ENCODE measurements around the gene KDM2B. TPM values are rescaled to one million over a fixed set of nuclear protein-coding genes. Genes with fewer than 3 reads are reported as not detected.

KDM2B gene
- total and polyA plus RNA-seq, 2 of the 8 experiments (the other 6 are each of a cell fraction or from before 2014, with no cell fraction given), result 111 to 162 TPM

DNA sequence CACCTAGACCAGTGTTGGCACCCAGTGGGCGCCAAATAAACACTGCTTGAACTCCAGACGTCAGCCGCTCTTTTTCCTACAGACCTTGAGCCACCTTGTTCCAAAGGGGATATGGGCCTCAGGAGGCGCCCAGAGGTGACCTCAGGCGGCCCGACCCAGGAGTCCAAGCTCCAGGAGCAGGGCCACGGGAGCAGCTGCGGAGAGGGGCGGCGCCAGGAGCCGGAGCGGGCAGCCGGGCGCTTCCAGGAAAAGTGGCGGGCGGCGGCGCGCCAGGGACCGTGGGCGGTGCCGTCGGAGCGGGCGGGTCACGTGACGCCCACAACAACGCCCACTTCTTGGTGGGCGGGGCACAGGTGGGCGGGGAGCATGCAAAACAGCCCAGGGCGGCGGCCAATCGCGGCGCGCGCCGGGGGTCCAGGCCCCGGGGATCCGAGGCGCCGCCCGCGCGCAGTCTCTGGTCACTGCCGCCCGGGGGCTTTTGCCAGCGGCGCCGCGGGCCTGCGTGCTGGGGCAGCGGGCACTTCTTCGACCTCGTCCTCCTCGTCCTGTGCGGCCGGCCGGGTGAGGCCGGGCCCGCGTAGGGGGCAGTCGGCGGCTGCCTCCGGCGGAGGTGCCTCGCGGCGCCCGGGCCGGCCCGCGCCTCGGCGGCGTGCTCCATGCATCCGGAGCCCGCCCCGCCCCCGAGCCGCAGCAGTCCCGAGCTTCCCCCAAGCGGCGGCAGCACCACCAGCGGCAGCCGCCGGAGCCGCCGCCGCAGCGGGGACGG, 45.4 kb upstream of the KDM2B start, which contains the start of gene ORAI1 (continued):
- TF ChIP-seq EP300 (IDR thresholded peaks at IDR 0.05; ENCODE audit: borderline replicate concordance in 1 of 2, low read depth in 2 of 2, low read length in 2 of 2) (peak; percentile 27 to 53; a peak in 1 of 3 replicates), NANOG (IDR thresholded peaks at IDR 0.05; ENCODE audit: insufficient read depth, low read depth, low read length, poor library complexity, severe bottlenecking) (peak; percentile 5), ATF3 (IDR thresholded peaks at IDR 0.05; ENCODE audit: insufficient read depth, low read depth, low read length) (peak; percentile 66; the same call in 1 of the 2 replicates), PHF8 (conservative IDR thresholded peaks at IDR 0.05; ENCODE audit: low read depth, low read length) (peak; percentile 53), RBBP5 (IDR thresholded peaks at IDR 0.05; ENCODE audit: borderline replicate concordance, low read depth, low read length) (no peak), MAX (IDR thresholded peaks at IDR 0.05) (peak; percentile 48), SIN3A (conservative IDR thresholded peaks at IDR 0.05 in 1 of 2, IDR thresholded peaks at IDR 0.05 in 1 of 2; ENCODE audit: low read depth in 1 of 2, low read length in 2 of 2) (peak in 1 of 2 experiments; percentile 36; a peak in 2 of 4 replicates), HDAC2 (IDR thresholded peaks at IDR 0.05; ENCODE audit: borderline replicate concordance in 1 of 2, low read depth in 2 of 2, low read length in 2 of 2) (peak in 1 of 2 experiments; percentile 63; a peak in 1 of 4 replicates), SP1 (IDR thresholded peaks at IDR 0.05; ENCODE audit: low read depth, low read length) (0 out of 2 replicates have a peak, but pooled peaks have one; percentile 34), CHD2 (IDR thresholded peaks at IDR 0.05; ENCODE audit: low read length) (no peak), EGR1 (IDR thresholded peaks at IDR 0.05; ENCODE audit: borderline replicate concordance, low read depth, low read length) (peak; percentile 88), HDAC6 (IDR thresholded peaks at IDR 0.05; ENCODE audit: low read depth, low read length) (no peak), POLR2A (IDR thresholded peaks at IDR 0.05; ENCODE audit: control extremely low read depth in 1 of 2, low read depth in 2 of 2, low read length in 2 of 2) (peak; percentile 55 to 69), RAD21 (IDR thresholded peaks at IDR 0.05 in 1 of 2, conservative IDR thresholded peaks at IDR 0.05 in 1 of 2; ENCODE audit: low read depth in 2 of 2, low read length in 2 of 2) (peak in 1 of 2 experiments; percentile 5; a peak in 1 of 4 replicates)
- TF ChIP-seq, protein P1, sequence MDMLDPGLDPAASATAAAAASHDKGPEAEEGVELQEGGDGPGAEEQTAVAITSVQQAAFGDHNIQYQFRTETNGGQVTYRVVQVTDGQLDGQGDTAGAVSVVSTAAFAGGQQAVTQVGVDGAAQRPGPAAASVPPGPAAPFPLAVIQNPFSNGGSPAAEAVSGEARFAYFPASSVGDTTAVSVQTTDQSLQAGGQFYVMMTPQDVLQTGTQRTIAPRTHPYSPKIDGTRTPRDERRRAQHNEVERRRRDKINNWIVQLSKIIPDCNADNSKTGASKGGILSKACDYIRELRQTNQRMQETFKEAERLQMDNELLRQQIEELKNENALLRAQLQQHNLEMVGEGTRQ (IDR thresholded peaks at IDR 0.05; ENCODE audit: low read length), result peak; percentile 96
